NB4 (cell line): ENCODE measurements around the gene LIG3.
"Not testable (repeated sequence)": the region's sequence is repeated elsewhere in the genome, so short reads cannot be mapped to it uniquely, and the experiment has no call there.

Experiments used
- DNase-seq: peaks from one replicate; pipeline ENCODE4 v3.0.0; 2010; ENCODE audit warnings: low read depth
- H3K4me3 ChIP-seq: one replicate; pipeline ENCODE4 v1.5.1; 2011; ENCODE audit warnings: mild to moderate bottlenecking, low read depth, low read length, moderate library complexity
- CTCF ChIP-seq: IDR thresholded peaks from one replicate; pipeline ENCODE4 v1.5.1; 2012; ENCODE audit warnings: low read depth, low read length
- MAX ChIP-seq: IDR thresholded peaks from 2 replicates; pipeline ENCODE4 v1.6.1; 2011; ENCODE audit warnings: low read depth, low read length
- MYC ChIP-seq: IDR thresholded peaks from 2 replicates; pipeline ENCODE4 v1.6.1; 2011; ENCODE audit warnings: low read depth, low read length
- POLR2A ChIP-seq: IDR thresholded peaks from 2 replicates; pipeline ENCODE4 v1.6.1; 2011; ENCODE audit warnings: mild to moderate bottlenecking; ENCODE audit not compliant: insufficient read length; ENCODE audit errors: extremely low read depth

LIG3 gene

GRCh38 chr17:35038453-35038852 lies 58.1 kb downstream of the LIG3 start:
- TF ChIP-seq CTCF, result no peak
- DNase-seq, result no peak
- no peak overlapping the region for H3K4me3 ChIP-seq

DNA sequence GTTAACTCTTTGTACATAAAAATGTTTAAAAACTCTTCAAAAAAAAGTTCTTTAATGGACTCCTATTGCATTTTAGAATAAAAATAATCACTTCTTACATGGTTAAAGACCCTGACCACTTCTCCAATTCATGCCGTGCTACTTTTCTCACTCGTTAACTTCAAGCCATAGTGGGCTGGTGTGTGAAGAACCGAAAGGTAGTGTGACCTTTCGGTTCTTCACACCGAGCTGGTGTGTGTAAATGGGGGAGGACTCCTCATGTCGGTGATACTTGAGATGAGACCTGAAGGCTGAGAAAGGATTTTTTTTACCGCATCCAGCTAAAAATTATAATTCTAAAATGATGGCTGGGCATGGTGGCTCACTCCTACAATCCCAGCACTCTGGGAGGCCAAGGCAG lies 61.1 kb downstream of the LIG3 start:
- no peak overlapping the region for H3K4me3 ChIP-seq
- TF ChIP-seq MYC (no peak), POLR2A (no peak), MAX (no peak), CTCF (no peak)
- DNase-seq, result no peak

GRCh38 chr17:35044181-35044580 lies 63.9 kb downstream of the LIG3 start:
- H3K4me3 ChIP-seq, result no peak overlapping the region
- no peak for DNase-seq
- TF ChIP-seq MYC, result no peak
- no peak for TF ChIP-seq MAX
- TF ChIP-seq POLR2A, result no peak
- TF ChIP-seq CTCF, result no peak

DNA sequence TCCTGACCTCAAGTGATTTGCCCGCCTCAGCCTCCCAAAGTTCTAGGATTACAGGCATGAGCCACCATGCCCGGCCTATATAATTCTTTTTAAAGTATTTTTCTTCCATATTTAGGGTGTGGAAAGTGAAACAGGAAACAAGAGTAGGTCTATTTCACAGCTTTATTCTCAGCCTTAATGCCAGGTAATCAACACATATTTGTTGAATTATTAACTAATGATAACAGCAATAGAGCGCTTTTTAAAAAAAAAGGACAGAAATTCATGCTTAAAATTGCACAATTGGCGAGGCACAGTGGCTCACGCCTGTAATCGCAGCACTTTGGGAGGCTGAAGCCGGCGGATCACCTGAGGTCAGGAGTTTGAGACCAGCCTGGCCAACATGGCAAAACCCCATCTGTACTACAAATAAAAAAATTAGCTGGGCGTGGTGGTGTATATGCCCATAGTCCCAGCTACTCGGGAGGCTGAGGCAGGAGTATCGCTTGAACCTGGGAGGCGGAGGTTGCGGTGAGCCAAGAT lies 65.2 kb downstream of the LIG3 start:
- not testable (repeated sequence) for H3K4me3 ChIP-seq, DNase-seq

- H3K4me3 ChIP-seq, result no peak overlapping the region
These were observed 65.9 kb downstream of the LIG3 start for GRCh38 chr17:35046245-35046644.

GRCh38 chr17:35046740-35047283 lies 66.5 kb downstream of the LIG3 start:
- peak; percentile 14 for DNase-seq
- TF ChIP-seq MAX (no peak), POLR2A (no peak), MYC (no peak)
- no peak overlapping the region for H3K4me3 ChIP-seq

More at GRCh38 chr17:35046245-35046644, 65.9 kb downstream of the LIG3 start:
- TF ChIP-seq MAX (no peak), CTCF (no peak), POLR2A (no peak), MYC (no peak)
- no peak for DNase-seq

GRCh38 chr17:35048685-35049379 lies 68.5 kb downstream of the LIG3 start:
- no peak for DNase-seq
- TF ChIP-seq CTCF, result no peak
- H3K4me3 ChIP-seq, result no peak overlapping the region
